HG02870 (cell line): ENCODE data around the gene ARHGDIB.

Experiments
- ATAC-seq: cut with Tn5 transposase; IDR thresholded peaks from one replicate; pipeline ENCODE4 v1.9.1; 2021; ENCODE audit warnings: mild to moderate bottlenecking, moderate library complexity; ENCODE audit not compliant: unreplicated experiment

ARHGDIB gene

GRCh38 chr12:14984036-14984435 lies 22.6 kb upstream of the ARHGDIB start:
- ATAC-seq: no peak

- ATAC-seq: peak; percentile 44
These were observed 21.6 kb upstream of the ARHGDIB start for GRCh38 chr12:14982991-14983390.

DNA sequence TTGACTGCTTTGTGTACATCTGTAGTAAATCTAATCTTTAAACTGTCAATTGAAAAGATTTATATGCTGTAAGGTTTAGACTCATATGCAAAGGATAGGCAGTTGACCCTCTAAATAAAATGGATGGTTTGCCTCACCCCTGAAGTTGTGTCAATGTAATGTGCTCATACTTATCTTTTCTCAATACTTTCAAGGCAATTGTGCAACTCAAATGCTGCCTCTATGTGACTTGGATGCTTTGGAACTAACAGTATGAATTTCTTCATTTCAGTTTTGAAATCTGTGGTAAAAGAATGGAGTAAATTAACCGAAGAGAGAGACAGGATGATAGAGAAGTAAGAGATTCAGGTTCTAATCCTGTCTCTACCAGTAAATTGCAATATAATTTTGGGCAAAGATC lies 21.2 kb upstream of the ARHGDIB start:
- ATAC-seq: no peak

DNA sequence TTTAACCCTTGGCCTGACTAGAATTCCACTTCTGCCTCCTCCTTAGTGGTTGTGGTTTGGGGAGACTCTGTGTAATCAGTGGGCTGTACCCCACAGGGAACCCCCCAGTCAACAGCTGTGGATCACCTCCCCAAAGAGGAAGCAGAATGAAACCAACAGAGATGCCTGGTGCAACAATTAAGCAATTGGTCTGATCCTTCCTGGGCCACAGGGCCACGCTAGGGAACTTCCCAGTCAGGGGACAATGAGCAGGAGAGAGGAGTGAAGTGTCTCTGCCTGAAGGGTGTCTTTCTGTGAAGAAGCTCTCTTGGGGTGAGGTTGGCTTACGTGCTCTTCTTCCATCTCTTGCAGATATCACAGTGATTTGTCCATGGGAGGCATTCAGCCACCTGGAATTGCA lies 19.6 kb upstream of the ARHGDIB start:
- peak; percentile 58 for ATAC-seq

DNA sequence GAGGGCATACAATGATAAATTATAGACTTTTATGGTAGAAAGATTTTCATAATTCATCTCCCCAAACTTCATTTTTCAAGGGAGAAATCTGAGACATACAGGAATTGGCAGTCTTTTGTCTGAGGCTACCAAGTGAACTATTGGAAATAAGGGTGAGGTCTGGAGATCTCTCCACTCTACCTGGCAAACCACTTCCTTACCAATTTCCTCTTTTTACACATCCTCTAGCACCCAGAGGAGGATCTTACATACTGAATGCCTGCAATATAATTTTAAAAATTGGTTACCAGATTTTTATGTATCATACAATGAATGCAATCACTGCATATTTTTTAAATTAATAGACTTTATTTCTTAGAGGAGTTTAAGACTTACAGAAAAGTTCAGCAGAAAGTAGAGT lies 18.1 kb upstream of the ARHGDIB start:
- ATAC-seq: no peak

- no peak for ATAC-seq
These were observed 15.3 kb upstream of the ARHGDIB start for GRCh38 chr12:14976658-14977057.

DNA sequence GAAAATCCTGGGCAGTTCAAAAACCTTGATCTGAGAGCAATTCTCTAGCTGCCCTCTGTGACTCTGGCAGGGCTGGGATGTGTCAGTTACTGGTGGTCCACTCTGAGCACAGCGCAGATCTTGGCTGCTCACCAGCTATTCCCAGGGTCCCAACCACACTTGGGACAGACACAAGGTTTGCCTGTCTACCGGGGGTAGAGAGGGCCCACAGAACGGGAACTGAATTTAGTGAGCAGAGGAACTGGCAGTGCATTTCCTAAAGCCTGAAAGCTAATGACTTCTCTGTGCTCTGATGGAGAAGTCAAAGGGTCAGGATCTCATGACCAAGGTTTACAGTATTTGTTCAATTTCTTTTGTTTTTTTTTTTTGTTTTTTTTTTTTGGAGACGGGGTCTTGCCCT lies 14.1 kb upstream of the ARHGDIB start:
- no peak for ATAC-seq

- ATAC-seq: no peak
These were observed 13.2 kb upstream of the ARHGDIB start for GRCh38 chr12:14974633-14975032.

- ATAC-seq: no peak
These were observed 11.4 kb upstream of the ARHGDIB start, which contains the start of gene PDE6H for GRCh38 chr12:14972816-14973215. TSS of gene PDE6H (plus strand) at chr12:14973042. CDS start at chr12:14978013, 4,971 bp downstream.

DNA sequence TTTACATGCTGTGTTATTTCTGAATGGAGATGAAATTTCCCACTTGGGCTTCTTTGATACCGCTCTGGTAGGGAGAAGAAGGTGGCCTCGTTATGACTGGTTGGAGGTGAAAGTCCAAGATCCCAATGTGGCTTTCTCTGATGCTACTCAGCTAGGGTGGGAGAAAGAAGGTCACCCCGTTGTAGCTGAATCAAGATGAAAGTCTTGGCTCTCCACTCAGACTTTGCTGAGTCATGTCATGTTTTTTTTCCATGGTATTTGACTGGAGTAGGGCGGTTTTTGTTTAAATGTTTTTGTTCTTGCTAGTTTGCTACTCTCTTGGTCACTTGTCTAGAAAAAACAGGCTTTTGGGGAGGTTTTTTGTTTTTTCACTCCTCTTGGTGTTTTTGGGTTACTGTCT lies 9.1 kb upstream of the ARHGDIB start:
- no peak for ATAC-seq

DNA sequence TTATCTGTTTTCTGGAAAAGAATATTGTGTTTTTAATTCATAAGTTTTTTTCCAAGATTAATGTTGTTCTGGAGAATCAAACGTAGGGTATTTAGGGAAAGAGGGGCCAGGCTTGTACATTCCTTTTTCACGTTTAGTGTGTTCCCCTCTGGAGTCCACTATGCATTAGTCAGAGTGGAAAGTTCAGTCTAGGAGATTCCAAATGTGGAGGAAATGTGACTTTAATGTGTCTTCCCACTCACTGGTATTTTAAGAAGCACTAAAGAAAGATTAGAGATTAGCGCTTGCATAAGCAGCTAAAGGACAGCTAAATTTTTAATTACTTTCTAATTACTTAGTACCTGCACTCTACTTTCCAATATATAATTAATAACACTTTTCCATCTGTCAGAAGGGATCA lies 7.1 kb upstream of the ARHGDIB start:
- no peak for ATAC-seq

DNA sequence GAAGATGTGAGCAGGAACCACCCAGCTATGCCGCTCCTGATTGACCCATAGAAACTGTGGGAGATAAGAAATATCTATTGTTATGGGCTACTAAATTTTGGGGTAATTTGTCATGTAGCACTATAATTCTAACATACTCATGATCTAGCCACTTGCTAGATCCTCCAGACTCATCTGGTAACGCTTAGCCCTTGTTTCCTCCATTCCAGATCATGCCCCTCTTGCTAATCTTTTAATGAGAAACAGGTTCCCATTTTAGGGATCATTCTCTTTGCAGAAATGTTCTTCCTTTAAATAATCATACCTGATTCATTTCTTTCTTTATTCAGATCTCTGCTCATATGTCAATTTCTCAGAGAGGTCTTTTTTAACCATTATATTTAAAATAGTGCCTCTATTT lies 3.8 kb upstream of the ARHGDIB start:
- ATAC-seq: no peak

DNA sequence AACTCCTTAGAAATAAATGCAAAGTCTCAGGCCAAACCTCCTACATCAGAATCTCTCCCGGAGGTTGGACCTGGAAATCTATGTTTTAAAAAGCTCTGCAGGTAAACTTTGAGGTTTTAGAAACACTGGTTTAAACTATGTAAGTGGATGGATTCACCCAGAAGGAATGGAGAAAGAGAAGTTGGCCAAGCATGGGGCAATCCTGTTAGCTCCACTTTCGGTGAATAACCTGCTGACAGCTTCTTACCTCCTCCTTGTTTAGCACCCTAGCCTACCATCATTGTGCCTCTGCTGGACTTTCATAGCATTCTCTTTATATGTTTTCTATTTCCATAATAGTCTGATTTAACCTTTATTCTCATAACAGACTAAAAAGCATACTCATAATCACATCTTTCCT lies 3.0 kb upstream of the ARHGDIB start:
- no peak for ATAC-seq

- no peak for ATAC-seq
These were observed 2.1 kb upstream of the ARHGDIB start for GRCh38 chr12:14963520-14963919.

- no peak for ATAC-seq
These were observed 1.4 kb upstream of the ARHGDIB start for GRCh38 chr12:14962797-14963196.

DNA sequence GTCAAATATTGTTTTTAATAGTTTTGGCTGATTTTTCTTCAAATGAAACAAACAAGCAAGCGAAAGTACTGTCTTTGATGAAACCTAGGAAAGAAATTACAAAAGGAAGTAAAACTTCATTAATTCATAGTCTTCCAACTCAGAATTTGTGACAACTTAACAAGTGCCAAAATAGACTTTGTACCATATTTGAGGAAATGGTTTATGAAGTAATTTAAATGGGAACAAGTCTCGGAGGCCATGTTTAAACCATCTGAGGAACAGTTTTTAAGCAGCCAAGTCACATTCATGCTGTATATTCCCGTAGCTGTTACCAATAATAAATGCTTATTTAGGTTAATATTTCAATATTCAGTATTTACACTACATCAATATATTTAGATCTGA lies 745 bp upstream of the ARHGDIB start:
- ATAC-seq: no peak

- peak; percentile 23 for ATAC-seq
These were observed 594 bp downstream of the ARHGDIB start for GRCh38 chr12:14960548-14961465.

DNA sequence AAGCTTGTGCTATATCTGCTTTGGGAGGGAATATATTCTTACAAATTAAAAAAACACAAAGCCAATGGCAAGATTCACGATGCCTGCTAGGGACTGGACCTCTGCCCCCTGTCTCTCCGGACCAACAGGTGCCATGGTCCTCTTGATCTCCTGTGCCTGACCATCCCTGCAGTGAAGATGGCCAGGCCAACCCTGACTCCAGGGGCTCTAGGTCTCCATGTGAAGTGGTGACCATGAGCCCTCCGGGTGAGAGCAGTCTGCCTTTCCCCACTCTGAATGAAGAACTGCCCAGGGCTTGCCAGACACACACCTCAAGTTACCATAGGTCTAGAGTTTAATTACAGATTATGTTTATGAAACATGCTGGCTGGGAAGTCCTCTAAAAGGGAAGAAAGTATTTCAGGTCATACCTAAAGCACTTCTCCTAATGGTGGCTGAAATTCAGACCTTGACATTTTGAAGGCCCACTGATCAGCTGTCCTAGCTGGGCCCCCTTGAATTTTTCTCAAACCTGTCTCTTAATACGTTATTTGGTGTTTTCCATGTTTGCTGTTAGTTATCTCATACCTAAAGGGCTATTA lies 1.4 kb downstream of the ARHGDIB start:
- no peak for ATAC-seq

GRCh38 chr12:14959463-14959862 lies 1.9 kb downstream of the ARHGDIB start:
- no peak for ATAC-seq

DNA sequence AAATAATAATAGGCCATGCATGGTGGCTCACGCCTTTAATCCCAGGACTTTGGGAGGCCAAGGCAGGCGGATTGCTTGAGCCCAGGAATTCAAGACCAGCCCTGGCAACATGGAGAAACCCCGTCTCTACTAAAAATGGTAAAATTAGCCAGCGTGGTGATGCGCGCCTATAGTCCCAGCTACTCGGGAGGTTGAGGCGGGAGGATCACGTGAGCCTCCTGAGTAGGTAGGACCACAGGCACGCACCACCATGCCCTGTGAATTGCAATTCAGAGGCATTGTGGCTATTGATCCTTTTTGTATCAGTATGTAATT lies 2.3 kb downstream of the ARHGDIB start:
- ATAC-seq: no peak

DNA sequence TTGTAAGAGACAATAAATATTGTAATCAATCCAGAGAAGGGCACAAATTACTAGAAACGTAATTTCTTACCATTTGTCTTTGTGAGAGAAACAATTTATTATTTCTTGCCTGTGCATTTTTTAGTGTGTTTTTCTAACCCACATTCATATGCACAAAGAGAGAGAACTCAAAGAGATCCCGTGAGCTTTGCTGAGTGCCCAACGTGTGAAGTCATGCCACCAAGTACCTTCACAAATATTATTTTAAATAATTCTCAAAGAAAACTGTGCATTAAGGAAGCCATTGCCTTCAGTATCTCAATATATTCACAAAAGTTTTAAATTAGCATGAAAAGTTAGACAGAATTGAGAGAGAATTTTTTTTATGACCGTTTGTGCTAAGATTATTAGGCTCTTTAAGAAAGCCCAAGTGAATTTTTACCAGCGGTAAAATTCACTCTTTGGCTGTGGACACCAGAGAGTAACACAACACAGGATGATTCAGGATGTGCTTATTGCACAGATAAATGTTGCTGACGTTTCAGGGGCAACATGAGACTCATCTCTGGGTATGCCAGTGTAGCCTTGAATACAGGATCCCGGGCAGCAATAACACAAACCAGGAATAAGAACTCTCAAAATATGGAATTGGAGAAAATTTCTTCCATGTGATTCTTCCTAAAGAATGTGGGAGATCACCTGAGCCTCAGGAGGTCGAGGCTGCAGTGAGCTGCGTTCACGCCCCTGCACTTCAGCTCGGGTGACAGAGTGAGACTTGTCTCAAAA lies 2.9 kb downstream of the ARHGDIB start:
- no peak for ATAC-seq
